ENCODE results near the gene WDR45. TPM values are rescaled to one million over a fixed set of nuclear protein-coding genes. Genes with fewer than 3 reads are reported as not detected.
A peak's percentile ranks its signal among the peaks of the same experiment; 100 is the strongest.
"Not testable (repeated sequence)": the region's sequence is repeated elsewhere in the genome, so short reads cannot be mapped to it uniquely, and the experiment has no call there.

The WDR45 gene
- 10 to 100 TPM; 34.8 to 50.5 TPM for total RNA-seq

DNA sequence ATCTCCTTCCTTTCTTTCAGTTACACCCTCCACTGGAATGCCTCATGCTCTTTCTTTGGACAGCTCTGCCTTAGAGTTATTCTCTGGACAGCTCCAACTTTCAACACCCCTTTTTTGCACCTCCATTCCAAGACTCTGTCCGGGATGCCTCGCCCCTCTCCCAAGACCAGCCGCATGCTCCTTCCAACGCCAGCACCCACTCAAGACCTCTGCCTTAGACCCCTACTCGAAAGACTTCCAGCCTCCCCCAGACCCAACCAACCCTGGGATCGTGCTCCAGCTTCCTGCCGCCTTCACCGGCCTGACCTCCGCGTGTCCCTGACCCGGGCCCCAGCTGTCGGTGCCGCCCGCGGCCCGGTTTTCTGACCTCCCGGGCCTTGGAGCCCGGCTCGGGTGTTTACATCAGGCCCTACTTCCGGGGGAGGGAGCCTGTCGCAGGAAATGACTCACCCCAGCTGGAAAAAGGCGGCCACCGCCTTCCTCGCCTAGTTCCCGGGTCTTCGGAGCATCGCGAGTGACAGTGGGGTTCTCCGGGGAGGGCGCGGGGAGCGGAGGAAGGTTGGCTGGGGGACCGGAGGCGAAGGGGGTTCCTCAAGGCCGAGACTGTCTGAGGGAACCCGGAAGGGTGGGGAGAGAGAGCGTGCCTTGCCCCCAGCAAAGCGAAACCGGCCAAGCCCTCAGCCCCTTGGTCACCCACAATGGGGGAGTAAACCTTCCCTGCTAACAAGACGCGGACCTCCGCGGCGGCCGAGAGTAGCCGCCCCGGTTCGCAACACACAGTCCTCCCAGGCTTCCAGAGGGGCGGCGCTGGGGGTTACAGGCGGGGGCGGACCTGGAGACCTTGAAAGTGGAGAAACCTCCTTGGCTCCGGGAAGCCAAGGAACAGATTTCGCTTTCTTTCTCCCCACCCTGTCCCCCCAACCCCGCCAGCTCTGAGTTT lies at the start of gene WDR45:
Gene WDR45, minus strand, starts transcription at position 399 of the 940 bp plus-strand sequence. CDS start 1,792 bp downstream, outside the sequence.
- DNase-seq: peak; percentile 86
- H3K4me3 Mint-ChIP-seq: peak within 1 kb of the TSS; percentile 90
- H3K27ac Mint-ChIP-seq: peak within 1 kb of the TSS; percentile 97
- H3K4me1 Mint-ChIP-seq: peaks cover 20% of the 10 kb centered on the region
- peak; percentile 89 for ATAC-seq
- H3K36me3 Mint-ChIP-seq: peaks cover 7% of the 10 kb centered on the region
- no peaks in the 10 kb centered on the region for H3K9me3 Mint-ChIP-seq (ENCODE audit: low read depth)
- no peaks in the 10 kb centered on the region for H3K27me3 Mint-ChIP-seq
- CTCF ChIA-PET: interaction anchor here (0.7 to 1.4 kb wide), 6 partner anchors 17 to 540 kb away, joined by 3 to 6 read pairs (median 3); partner anchors contain the start of gene TBC1D25

DNA sequence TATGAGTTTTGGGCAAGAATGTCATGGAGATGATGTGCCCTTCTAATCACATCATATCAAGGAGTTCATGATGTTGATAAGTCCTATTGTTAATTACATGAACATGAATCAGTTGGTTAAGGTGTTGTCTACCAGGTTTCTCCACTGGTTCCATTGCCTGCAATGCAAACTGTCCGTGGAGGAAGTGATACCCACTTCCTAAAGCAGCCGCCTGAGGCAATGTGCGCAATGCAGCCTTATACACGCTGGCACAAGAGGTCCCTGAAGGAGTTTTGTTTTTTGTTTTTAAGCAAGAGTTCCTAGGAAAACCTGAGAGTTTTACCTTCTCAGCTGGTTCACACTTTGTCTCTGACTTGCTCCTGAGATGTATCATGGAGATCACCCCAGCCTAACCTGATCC lies 49.7 kb upstream of the WDR45 start:
- no peak for ATAC-seq
- H3K36me3 Mint-ChIP-seq: no peaks in the 10 kb centered on the region
- no peaks in the 10 kb centered on the region for H3K27me3 Mint-ChIP-seq
- H3K4me1 Mint-ChIP-seq: no peaks in the 10 kb centered on the region
- no peak overlapping the region for H3K27ac Mint-ChIP-seq
- CTCF ChIA-PET: no interaction called here
- no peak overlapping the region for H3K4me3 Mint-ChIP-seq
- H3K9me3 Mint-ChIP-seq (ENCODE audit: low read depth): no peaks in the 10 kb centered on the region
- DNase-seq: no peak

DNA sequence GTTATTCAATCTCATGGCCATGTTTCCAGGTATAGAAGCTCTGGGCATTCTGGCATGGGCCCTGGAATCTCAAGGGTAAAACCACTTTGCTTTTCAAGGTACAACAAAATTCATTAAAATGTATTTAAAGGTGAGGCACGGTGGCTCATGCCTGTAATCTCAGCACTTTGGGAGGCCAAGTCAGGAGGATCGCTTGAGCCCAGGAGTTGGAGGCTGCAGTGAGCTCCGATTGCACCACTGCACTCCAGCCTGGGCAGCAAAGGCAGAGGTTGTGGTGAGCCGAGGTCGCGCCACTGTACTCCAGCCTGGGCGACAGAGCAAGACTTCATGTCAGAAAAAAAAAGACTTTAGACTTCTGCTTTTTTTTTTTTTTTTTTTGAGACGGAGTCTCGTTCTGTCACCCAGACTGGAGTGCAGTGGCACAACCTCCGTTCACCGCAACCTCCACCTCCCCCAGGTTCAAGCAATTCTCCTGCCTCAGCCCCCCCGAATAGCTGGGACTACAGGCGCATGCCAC lies 48.1 kb upstream of the WDR45 start:
- H3K9me3 Mint-ChIP-seq (ENCODE audit: low read depth); H3K36me3 Mint-ChIP-seq; ATAC-seq; CTCF ChIA-PET; DNase-seq; H3K27me3 Mint-ChIP-seq; H3K4me3 Mint-ChIP-seq; H3K27ac Mint-ChIP-seq: not testable (repeated sequence)
- peaks cover 13% of the 10 kb centered on the region for H3K4me1 Mint-ChIP-seq

DNA sequence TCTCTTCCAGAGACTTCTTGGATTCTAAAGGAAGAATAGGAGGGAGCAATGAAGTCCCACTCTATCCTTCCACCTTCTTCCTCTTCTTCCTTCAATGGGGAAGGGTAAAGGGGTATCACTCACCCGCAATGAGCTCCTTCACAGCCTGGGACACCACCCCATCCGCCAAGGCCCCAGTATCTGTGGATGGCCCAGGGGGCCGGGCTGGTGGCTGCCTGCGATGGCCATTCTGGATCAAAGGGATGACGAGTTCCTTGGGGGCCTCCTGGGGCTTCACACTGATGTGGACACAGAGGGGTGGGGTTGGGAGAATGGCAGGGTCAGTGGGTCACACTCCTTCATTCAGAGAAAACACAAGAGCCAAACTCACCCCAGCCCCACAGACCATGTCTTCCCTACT lies 42.8 kb upstream of the WDR45 start:
- ATAC-seq (no peak), DNase-seq (no peak)
- peak overlapping the region; percentile 91 for H3K27ac Mint-ChIP-seq
- peaks cover 39% of the 10 kb centered on the region for H3K4me1 Mint-ChIP-seq
- no peaks in the 10 kb centered on the region for H3K9me3 Mint-ChIP-seq (ENCODE audit: low read depth)
- H3K27me3 Mint-ChIP-seq: no peaks in the 10 kb centered on the region
- H3K4me3 Mint-ChIP-seq: peak overlapping the region; percentile 93
- CTCF ChIA-PET: no interaction called here
- H3K36me3 Mint-ChIP-seq: peaks cover 17% of the 10 kb centered on the region

DNA sequence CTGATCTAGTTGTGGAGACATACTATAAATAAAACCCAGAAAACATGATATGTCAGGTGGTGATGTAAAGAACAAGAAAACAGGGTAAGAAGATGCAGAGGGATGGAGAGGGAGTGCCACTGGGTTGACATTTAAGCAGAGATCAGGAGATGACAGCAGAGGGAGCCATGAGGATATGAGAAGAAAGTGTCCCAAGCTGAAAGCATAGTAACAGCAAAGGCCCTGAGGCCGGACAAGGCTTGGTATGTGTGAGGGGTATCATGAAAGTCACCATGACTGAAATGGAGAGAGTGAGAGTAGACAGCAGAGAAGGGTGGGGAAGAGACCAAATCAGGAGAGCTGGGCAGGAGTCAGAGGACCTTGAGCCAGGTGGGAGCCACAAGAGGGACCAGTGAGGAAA lies 40.4 kb upstream of the WDR45 start:
- CTCF ChIA-PET: no interaction called here
- H3K4me1 Mint-ChIP-seq: peaks cover 44% of the 10 kb centered on the region
- H3K27me3 Mint-ChIP-seq: no peaks in the 10 kb centered on the region
- no peaks in the 10 kb centered on the region for H3K9me3 Mint-ChIP-seq (ENCODE audit: low read depth)
- ATAC-seq (no peak), DNase-seq (no peak)
- no peak overlapping the region for H3K4me3 Mint-ChIP-seq
- peak overlapping the region; percentile 32 for H3K27ac Mint-ChIP-seq
- peaks cover 33% of the 10 kb centered on the region for H3K36me3 Mint-ChIP-seq

DNA sequence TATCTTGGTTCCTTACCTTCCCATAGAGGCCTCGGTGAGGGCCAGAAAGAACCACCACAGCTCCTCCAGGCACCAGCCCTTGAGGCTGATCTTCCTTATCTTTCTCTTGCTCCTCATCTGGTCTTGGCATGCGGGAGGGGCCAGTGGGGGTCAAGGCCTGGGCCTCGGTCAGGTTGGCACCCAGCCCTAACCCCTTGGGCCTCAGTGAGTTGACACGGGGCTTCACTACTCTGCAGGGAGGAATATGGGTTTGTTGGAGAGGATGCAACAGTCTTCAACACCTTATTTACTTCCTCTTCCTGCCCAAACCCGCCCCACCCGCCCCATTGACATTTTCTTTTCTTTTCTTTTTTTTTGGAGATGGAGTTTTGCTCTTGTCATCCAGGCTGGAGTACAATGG lies 37.9 kb upstream of the WDR45 start:
- Mint-ChIP-seq H3K36me3 (peaks cover 35% of the 10 kb centered on the region), H3K9me3 (ENCODE audit: low read depth) (no peaks in the 10 kb centered on the region), H3K27ac (peak overlapping the region; percentile 91), H3K4me3 (peak overlapping the region; percentile 63), H3K27me3 (no peaks in the 10 kb centered on the region), H3K4me1 (peaks cover 29% of the 10 kb centered on the region)
- CTCF ChIA-PET: no interaction called here
- DNase-seq (no peak), ATAC-seq (no peak)

DNA sequence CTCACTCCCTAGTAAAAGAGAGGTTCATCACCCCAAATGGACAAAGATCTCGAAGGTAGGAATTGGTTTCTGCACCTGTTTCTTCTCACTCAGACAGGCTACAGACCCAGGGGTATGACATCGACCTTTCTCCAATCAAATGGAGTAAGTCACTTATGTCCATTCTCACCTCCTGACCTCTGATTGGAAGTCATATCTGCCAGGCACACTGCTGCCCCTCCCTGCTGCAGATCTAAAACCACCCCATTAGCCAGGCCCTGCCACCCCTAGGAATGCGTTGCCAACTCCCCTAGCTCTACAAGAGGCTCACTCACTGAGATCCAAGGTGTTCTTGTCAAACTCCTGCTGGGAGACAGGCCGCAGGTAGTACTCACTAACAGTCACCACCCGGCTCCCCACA lies 37.0 kb upstream of the WDR45 start:
- CTCF ChIA-PET: no interaction called here
- Mint-ChIP-seq H3K9me3 (ENCODE audit: low read depth) (no peaks in the 10 kb centered on the region), H3K27me3 (no peaks in the 10 kb centered on the region), H3K4me1 (peaks cover 22% of the 10 kb centered on the region), H3K36me3 (peaks cover 39% of the 10 kb centered on the region), H3K27ac (no peak overlapping the region), H3K4me3 (no peak overlapping the region)
- ATAC-seq: no peak
- no peak for DNase-seq

DNA sequence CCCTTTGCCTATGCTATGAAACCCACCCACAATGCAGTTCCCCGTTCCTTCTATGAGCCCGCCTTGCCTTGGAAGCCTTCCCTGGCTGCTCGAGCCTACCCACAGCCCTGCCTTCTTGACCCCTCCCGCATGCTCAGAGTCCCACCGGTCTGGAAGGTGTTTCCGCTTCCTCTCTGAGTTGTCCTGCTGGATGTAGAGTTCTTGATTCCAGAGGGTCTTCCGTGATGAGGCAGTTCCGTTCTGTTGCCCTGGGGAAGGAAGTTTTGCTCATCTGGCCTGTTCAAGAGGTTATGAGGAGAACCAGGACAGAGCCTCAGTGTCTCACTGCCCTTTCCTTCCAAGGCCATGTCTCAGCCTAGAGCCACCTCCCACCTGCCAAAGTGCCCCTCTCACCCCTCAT lies 36.4 kb upstream of the WDR45 start:
- Mint-ChIP-seq H3K36me3 (peaks cover 34% of the 10 kb centered on the region), H3K4me3 (no peak overlapping the region), H3K4me1 (peaks cover 18% of the 10 kb centered on the region), H3K27ac (no peak overlapping the region), H3K9me3 (ENCODE audit: low read depth) (no peaks in the 10 kb centered on the region), H3K27me3 (no peaks in the 10 kb centered on the region)
- DNase-seq (no peak), ATAC-seq (no peak)
- CTCF ChIA-PET: no interaction called here

DNA sequence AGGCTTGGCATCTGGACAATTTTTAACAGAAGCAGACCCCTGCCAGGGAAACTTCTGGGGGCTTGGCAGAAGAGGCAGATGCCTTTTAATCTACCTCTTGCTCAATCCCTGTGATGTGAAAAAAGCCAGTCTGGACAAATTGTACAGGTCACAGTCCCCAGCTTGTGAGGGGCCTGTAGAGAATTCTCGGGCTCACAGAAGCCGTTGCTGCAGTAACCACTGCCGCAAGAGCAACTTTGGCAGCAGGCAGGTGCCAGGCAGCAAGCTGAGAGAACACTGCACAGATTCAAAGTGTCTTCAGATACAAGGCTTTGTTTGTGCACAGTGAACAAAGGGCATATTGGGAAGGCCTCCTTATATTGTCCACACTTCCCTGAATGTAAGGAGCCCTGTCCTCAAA lies 32.1 kb upstream of the WDR45 start:
- no peak overlapping the region for H3K4me3 Mint-ChIP-seq
- H3K27me3 Mint-ChIP-seq: no peaks in the 10 kb centered on the region
- H3K9me3 Mint-ChIP-seq (ENCODE audit: low read depth): no peaks in the 10 kb centered on the region
- ATAC-seq (no peak), DNase-seq (no peak)
- CTCF ChIA-PET: no interaction called here
- peaks cover 2% of the 10 kb centered on the region for H3K4me1 Mint-ChIP-seq
- no peak overlapping the region for H3K27ac Mint-ChIP-seq
- peaks cover 27% of the 10 kb centered on the region for H3K36me3 Mint-ChIP-seq

DNA sequence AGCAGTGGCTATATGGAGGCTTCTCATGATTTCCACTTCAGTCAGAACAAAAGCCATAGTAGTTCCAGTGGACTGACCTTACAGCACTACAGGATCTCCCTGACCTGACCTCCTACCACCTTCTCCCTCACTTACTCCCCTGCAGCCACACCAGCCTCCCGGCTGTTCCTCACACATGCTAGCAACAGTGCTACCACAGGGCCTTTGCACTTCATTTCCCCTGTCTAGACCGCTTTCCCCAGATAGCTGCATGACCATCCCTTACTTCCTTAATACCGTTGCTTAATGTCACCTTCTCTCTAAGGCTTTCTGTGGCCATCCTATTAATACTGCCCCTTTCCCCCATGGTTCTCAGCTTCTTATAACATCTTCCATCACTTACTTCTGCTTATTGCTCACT lies 30.7 kb upstream of the WDR45 start:
- no peak overlapping the region for H3K27ac Mint-ChIP-seq
- no peaks in the 10 kb centered on the region for H3K4me1 Mint-ChIP-seq
- CTCF ChIA-PET: interaction anchor here (0.5 to 1.0 kb wide), 2 partner anchors 54 to 69 kb away, joined by 3 to 4 read pairs; no protein-coding TSS in a partner anchor
- DNase-seq: no peak
- no peaks in the 10 kb centered on the region for H3K27me3 Mint-ChIP-seq
- H3K4me3 Mint-ChIP-seq: no peak overlapping the region
- no peak for ATAC-seq
- H3K9me3 Mint-ChIP-seq (ENCODE audit: low read depth): no peaks in the 10 kb centered on the region
- H3K36me3 Mint-ChIP-seq: peaks cover 14% of the 10 kb centered on the region

DNA sequence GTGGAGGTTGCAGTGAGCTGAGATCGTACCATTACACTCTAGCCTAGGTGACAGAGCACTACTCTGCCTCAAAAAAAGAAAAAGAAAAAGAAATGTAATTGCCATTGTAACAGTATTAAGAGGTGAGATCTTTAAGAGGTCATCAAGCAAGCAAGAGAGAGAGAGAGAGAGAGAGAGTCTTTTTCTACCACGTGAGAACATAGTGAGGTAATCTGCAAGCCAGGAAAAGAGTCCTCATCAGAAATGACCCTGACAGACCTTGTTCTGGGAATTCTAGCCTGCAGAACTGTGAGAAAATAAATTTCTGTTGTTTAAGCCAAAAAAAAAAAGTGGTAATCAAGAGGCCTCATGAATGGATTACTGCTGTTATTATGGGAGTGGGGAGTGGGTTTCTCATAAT lies 29.0 kb upstream of the WDR45 start:
- Mint-ChIP-seq H3K27me3 (no peaks in the 10 kb centered on the region), H3K4me3 (no peak overlapping the region), H3K27ac (no peak overlapping the region), H3K9me3 (ENCODE audit: low read depth) (no peaks in the 10 kb centered on the region), H3K4me1 (no peaks in the 10 kb centered on the region), H3K36me3 (peaks cover 11% of the 10 kb centered on the region)
- DNase-seq (no peak), ATAC-seq (no peak)
- CTCF ChIA-PET: no interaction called here

DNA sequence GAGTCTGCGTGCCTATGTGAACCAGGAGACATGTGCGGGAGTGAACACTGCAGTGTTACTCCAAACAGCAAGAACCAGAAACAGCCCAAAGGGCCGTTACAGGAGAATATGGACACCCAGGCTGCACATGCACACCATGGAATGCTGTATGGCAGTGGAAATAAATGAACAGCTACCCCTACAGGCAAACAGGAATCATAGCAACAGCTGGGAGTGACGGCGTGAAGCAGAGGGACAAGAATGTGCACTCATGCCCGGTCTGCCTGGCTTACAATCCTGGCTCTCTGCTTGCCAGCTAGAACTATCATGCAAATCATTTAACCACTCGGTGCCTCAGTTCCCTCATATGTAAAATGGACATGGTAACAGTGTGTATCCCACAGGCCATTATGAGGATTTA lies 27.2 kb upstream of the WDR45 start:
- ATAC-seq (no peak), DNase-seq (no peak)
- Mint-ChIP-seq H3K36me3 (peaks cover 7% of the 10 kb centered on the region), H3K4me1 (peaks cover 1% of the 10 kb centered on the region), H3K27me3 (no peaks in the 10 kb centered on the region), H3K27ac (no peak overlapping the region), H3K9me3 (ENCODE audit: low read depth) (no peaks in the 10 kb centered on the region), H3K4me3 (no peak overlapping the region)
- CTCF ChIA-PET: no interaction called here

DNA sequence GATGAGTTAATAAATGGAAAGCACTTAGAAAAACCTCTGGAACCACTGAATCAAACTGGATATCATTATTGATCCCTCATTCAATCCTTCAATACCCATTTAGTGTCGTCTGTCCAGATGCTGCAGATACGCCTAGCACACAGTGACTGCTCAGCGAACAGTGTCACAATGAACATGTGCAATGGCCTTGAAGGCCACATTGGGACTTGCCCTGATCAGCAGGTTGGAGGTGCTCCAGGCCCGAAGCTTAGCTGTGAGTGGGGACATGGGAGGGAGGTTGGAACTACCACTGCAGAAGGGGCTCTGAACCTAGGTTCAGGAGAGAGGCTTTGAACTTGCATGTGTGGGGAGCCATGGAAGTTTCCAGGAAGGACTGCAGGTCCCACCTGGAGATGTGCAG lies 26.6 kb upstream of the WDR45 start:
- DNase-seq (no peak), ATAC-seq (no peak)
- Mint-ChIP-seq H3K36me3 (peaks cover 7% of the 10 kb centered on the region), H3K4me3 (no peak overlapping the region), H3K27me3 (no peaks in the 10 kb centered on the region), H3K27ac (no peak overlapping the region), H3K9me3 (ENCODE audit: low read depth) (no peaks in the 10 kb centered on the region), H3K4me1 (peaks cover 6% of the 10 kb centered on the region)
- CTCF ChIA-PET: no interaction called here

DNA sequence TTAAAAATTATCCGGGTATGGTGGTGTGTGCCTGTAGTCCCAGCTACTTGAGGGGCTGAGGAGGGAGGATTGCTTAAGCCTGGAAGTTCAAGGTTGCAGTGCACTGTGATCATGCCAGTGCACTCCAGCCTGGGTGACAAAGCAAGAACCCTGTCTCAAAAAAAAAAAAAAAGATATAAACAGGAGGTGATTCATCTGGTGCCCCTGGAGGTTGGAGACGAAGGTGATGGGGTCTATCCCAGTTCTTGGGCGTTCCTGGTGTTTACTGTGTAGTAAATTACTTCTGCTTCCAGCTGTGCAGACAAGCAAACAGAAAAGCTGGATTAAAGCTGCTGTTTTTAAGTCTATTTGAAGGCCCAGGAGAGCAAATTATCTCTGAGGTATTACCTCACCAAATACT lies 23.9 kb upstream of the WDR45 start:
- CTCF ChIA-PET: no interaction called here
- Mint-ChIP-seq H3K27ac (no peak overlapping the region), H3K4me3 (no peak overlapping the region)

More for the DNA sequence above, 23.9 kb upstream of the WDR45 start:
- H3K27me3 Mint-ChIP-seq: no peaks in the 10 kb centered on the region
- peaks cover 9% of the 10 kb centered on the region for H3K4me1 Mint-ChIP-seq
- DNase-seq: no peak
- H3K9me3 Mint-ChIP-seq (ENCODE audit: low read depth): no peaks in the 10 kb centered on the region
- H3K36me3 Mint-ChIP-seq: no peaks in the 10 kb centered on the region
- ATAC-seq: no peak
